Kidney epithelial cell (primary cell): ENCODE results near the gene SCGB2A2. TPM values are rescaled to one million over a fixed set of nuclear protein-coding genes. Genes with fewer than 3 reads are reported as not detected.

Experiments
- DNase-seq: peaks from one replicate; pipeline ENCODE4 v3.0.0-alpha.2; 2010; ENCODE audit warnings: low read depth
- H3K27me3 ChIP-seq: 2 replicates; pipeline ENCODE4 v1.6.0; 2011; ENCODE audit warnings: low read length; ENCODE audit not compliant: control insufficient read depth, insufficient read depth
- H3K36me3 ChIP-seq: 2 replicates; pipeline ENCODE4 v1.5.1; 2011; ENCODE audit warnings: low read length; ENCODE audit not compliant: control insufficient read depth, insufficient read depth
- H3K4me3 ChIP-seq: 2 replicates; pipeline ENCODE4 v1.5.1; 2011; ENCODE audit warnings: low read depth, mild to moderate bottlenecking, control low read depth, low read length
- CTCF ChIP-seq: IDR thresholded peaks from 2 replicates; pipeline ENCODE4 v1.5.1; 2011; ENCODE audit warnings: mild to moderate bottlenecking, moderate library complexity, low read length, control low read depth, inconsistent platforms; ENCODE audit not compliant: insufficient read depth, poor library complexity, severe bottlenecking
- total RNA-seq: library from RNA; depleted of rRNA; stranded (reverse); fragments of >200 nt; gene quantifications from 2 replicates; pipeline ENCODE4 v1.2.3, GENCODE V29; 2015

Gene SCGB2A2
- total RNA-seq, 1 donor from 2014 or later: not detected

- no peak for TF ChIP-seq CTCF
- Histone ChIP-seq H3K27me3 (peaks cover 6% of the 10 kb centered on the region), H3K4me3 (no peak overlapping the region), H3K36me3 (no peaks in the 10 kb centered on the region)
- DNase-seq: no peak
These were observed 31.8 kb upstream of the SCGB2A2 start for GRCh38 chr11:62238151-62238550.

DNA sequence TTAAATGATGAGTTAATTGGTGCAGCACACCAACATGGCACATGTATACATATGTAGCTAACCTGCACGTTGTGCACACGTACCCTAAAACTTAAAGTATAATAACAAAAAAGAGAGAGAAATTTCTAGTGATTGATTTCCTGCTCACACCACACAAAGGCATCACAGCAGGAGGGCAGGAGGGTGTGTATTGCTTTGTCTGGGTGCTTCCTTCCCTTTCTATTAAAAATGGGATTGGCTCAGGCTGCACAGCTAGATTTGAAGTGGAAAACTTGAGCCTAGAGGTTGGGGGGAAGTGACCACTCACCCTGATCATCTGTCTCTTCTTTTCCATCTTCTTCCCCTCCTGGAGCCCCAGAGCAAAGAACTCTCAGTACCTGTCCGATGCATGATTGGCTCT is 28.9 kb upstream of the SCGB2A2 start:
- TF ChIP-seq CTCF: no peak
- no peaks in the 10 kb centered on the region for H3K36me3 ChIP-seq
- no peak overlapping the region for H3K4me3 ChIP-seq
- DNase-seq: no peak
- peaks cover 6% of the 10 kb centered on the region for H3K27me3 ChIP-seq

- DNase-seq: no peak
- no peak for TF ChIP-seq CTCF
- Histone ChIP-seq H3K4me3 (no peak within 1 kb of the TSS), H3K27me3 (peaks cover 6% of the 10 kb centered on the region), H3K36me3 (no peaks in the 10 kb centered on the region)
These were observed 27.9 kb upstream of the SCGB2A2 start, which contains the start of gene SCGB1D2 for GRCh38 chr11:62242021-62242420. TSS of gene SCGB1D2 (plus strand) at chr11:62242239. CDS start at chr11:62242308, 69 bp downstream.

- no peak for DNase-seq
- TF ChIP-seq CTCF: peak; percentile 28
These were observed 24.6 kb upstream of the SCGB2A2 start for GRCh38 chr11:62245271-62245753.

GRCh38 chr11:62251698-62252097 is 18.3 kb upstream of the SCGB2A2 start:
- no peaks in the 10 kb centered on the region for H3K27me3 ChIP-seq

More at GRCh38 chr11:62245271-62245753, 24.6 kb upstream of the SCGB2A2 start:
- H3K27me3 ChIP-seq: peaks cover 2% of the 10 kb centered on the region
- no peaks in the 10 kb centered on the region for H3K36me3 ChIP-seq
- H3K4me3 ChIP-seq: no peak overlapping the region

More at GRCh38 chr11:62251698-62252097, 18.3 kb upstream of the SCGB2A2 start:
- no peak for TF ChIP-seq CTCF
- Histone ChIP-seq H3K4me3 (no peak overlapping the region), H3K36me3 (no peaks in the 10 kb centered on the region)
- no peak for DNase-seq
